K562 (cell line): ENCODE measurements around the gene EIF3CL. TPM values are rescaled to one million over a fixed set of nuclear protein-coding genes. Genes with fewer than 3 reads are reported as not detected.
A peak's percentile ranks its signal among the peaks of the same experiment; 100 is the strongest.
"Not testable (repeated sequence)": the region's sequence is repeated elsewhere in the genome, so short reads cannot be mapped to it uniquely, and the experiment has no call there.

Experiments used
- ATAC-seq: fragments of 200-7000 bp; cut with Tn5 transposase; 3 replicates; pipeline ENCODE4 v1.9.1; 2020; ENCODE audit warnings: moderate library complexity
- BruUV-seq: library from RNA; stranded (reverse); fragments of 400-500 nt; replicated peaks from 2 replicates; lab custom pipeline; 2021; lab: Mats Ljungman, UMichigan
- CTCF ChIA-PET: fragments of 300-600 bp; formaldehyde crosslinking; extraction: SDS; loops from one replicate; lab custom pipeline; 2021; ENCODE audit warnings: low intra/inter-chr PET ratio; lab: Yijun Ruan, JAX
- POLR2A ChIA-PET: fragments of 300-600, 350-650 bp; sonication (Branson Sonifier 250); formaldehyde crosslinking; extraction: SDS; loops from one replicate; lab custom pipeline; 2021; ENCODE audit warnings: antibody characterized with exemption, inconsistent platforms; lab: Yijun Ruan, JAX
- DNase-seq, 4 experiments: peaks; one replicate each; pipeline versions ENCODE4 v3.0.0 to v3.0.0-alpha.2; 2011 to 2018; ENCODE audit warnings: low spot score in 3 of 4, mixed read lengths in 3 of 4; ENCODE audit errors: extremely low read depth in 1 of 4
- FAIRE-seq: peaks from 2 replicates; lab custom pipeline; 2011; peaks lifted over from hg19 to GRCh38; lab: Jason Lieb, UNC
- H2AFZ ChIP-seq: 2 replicates; pipeline ENCODE4 v1.6.0; 2011; ENCODE audit warnings: low read depth, low read length, control low read depth, inconsistent platforms
- H3K27ac ChIP-seq: fragments of 200-600 bp; 3 replicates; pipeline ENCODE4 v1.8.0; 2011; ENCODE audit warnings: low read depth, mild to moderate bottlenecking, control low read depth, inconsistent platforms, low read length, moderate library complexity, mixed read lengths; ENCODE audit errors: extremely low read depth
- H3K27me3 ChIP-seq, 2 experiments: fragments of 300-600 bp in 1 of 2; 2 replicates in 1 of 2; 3 replicates in 1 of 2; pipeline versions ENCODE4 v1.6.0 to v1.8.0; 2011; ENCODE audit warnings: inconsistent platforms in 2 of 2, low read length in 2 of 2, mild to moderate bottlenecking in 1 of 2, mixed read lengths in 1 of 2, moderate library complexity in 1 of 2; ENCODE audit not compliant: control insufficient read depth in 2 of 2, insufficient read depth in 2 of 2
- H3K36me3 ChIP-seq: fragments of 300-600 bp; 3 replicates; pipeline ENCODE4 v1.8.0; 2011; ENCODE audit warnings: mild to moderate bottlenecking, low read length, inconsistent platforms; ENCODE audit not compliant: control insufficient read depth, insufficient read depth
- H3K4me1 ChIP-seq, 2 experiments: fragments of 200-600 bp in 1 of 2; replicated peaks in 1 of 2; 2 replicates in 1 of 2; 3 replicates in 1 of 2; pipeline versions ENCODE4 v1.5.1 to v1.8.0; 2011; ENCODE audit warnings: inconsistent platforms in 2 of 2, low read length in 2 of 2, mild to moderate bottlenecking in 1 of 2, mixed read lengths in 1 of 2, moderate library complexity in 1 of 2; ENCODE audit not compliant: control insufficient read depth in 2 of 2, insufficient read depth in 2 of 2
- H3K4me2 ChIP-seq: 2 replicates; pipeline ENCODE4 v1.6.1; 2011; ENCODE audit warnings: low read length, control low read depth, inconsistent platforms, mixed read lengths; ENCODE audit not compliant: insufficient read depth
- H3K4me3 ChIP-seq: fragments of 200-600 bp; sonication (generic), shearing (Covaris generic); 2 replicates; pipeline ENCODE4 v1.5.1; 2016; ENCODE audit warnings: control low read depth, inconsistent platforms
- H3K79me2 ChIP-seq: fragments of 200-600 bp; 3 replicates; pipeline ENCODE4 v1.8.0; 2011; ENCODE audit warnings: low read length, inconsistent platforms; ENCODE audit not compliant: control insufficient read depth, insufficient read depth
- H3K9ac ChIP-seq, 2 experiments: 2 replicates each; pipeline versions ENCODE4 v1.6.0 to v1.6.1; 2011; ENCODE audit warnings: low read depth in 2 of 2, low read length in 2 of 2, control low read depth in 1 of 2, inconsistent platforms in 1 of 2, mild to moderate bottlenecking in 1 of 2, mixed read lengths in 1 of 2; ENCODE audit not compliant: insufficient read depth in 1 of 2
- H3K9me1 ChIP-seq: one replicate; pipeline ENCODE4 v1.6.0; 2011; ENCODE audit warnings: inconsistent platforms, mild to moderate bottlenecking, low read length, moderate library complexity; ENCODE audit not compliant: control insufficient read depth, insufficient read depth
- H3K9me3 ChIP-seq: replicated peaks from 2 replicates; pipeline ENCODE4 v1.5.1; 2011; ENCODE audit warnings: low read depth, low read length, inconsistent platforms; ENCODE audit not compliant: control insufficient read depth, insufficient read depth
- H4K20me1 ChIP-seq: replicated peaks from 2 replicates; pipeline ENCODE4 v1.6.1; 2011; ENCODE audit warnings: low read length, inconsistent platforms, mixed read lengths; ENCODE audit not compliant: control insufficient read depth, insufficient read depth
- WGBS: fragments of 100-300 bp; shearing (Covaris generic); methylation state at CpG from one replicate; pipeline ENCODE4 v1.1.6; 2016; ENCODE audit warnings: low coverage, mixed read lengths; ENCODE audit not compliant: insufficient coverage; ENCODE audit errors: missing lambda C conversion rate; 5-methylcytosine and 5-hydroxymethylcytosine counted together
- in situ Hi-C: fragments of 300-500 bp; cut with MboI; formaldehyde crosslinking; loops from 4 replicates; pipeline ENCODE4 v1.15.0; 2018; ENCODE audit warnings: inconsistent platforms, mixed read lengths
- intact Hi-C: fragments of 100-400 bp; cut with micrococcal nuclease; formaldehyde crosslinking; loops from 2 replicates; pipeline ENCODE4 v1.14.2; 2022
- polyA plus RNA-seq, 8 experiments: library from polyadenylated mRNA; depleted of rRNA in 4 of 8; stranded (reverse) in 5 of 8; unstranded in 3 of 8; fragments of >200 nt; fragmentation: Nextera tagmentation in 2 of 8; fragmentation: Illumina TruSeq in 1 of 8; extraction: Ambion mirVana in 2 of 8; extraction: Trizol in 1 of 8; gene quantifications; 2 replicates each; pipeline versions ENCODE4 v1.2.1 to v1.2.3, GENCODE V29; 2011 to 2014; ENCODE audit warnings: inconsistent platforms in 1 of 8, missing spikeins in 1 of 8
- total RNA-seq, 7 experiments: library from RNA; depleted of rRNA in 6 of 7; stranded (reverse); fragments of >200 nt in 6 of 7; fragmentation: Illumina TruSeq in 2 of 7; extraction: Trizol in 2 of 7; gene quantifications; 2 replicates each; pipeline versions ENCODE4 v1.2.1 to v1.2.3, GENCODE V29; 2011 to 2021; ENCODE audit warnings: low replicate concordance in 1 of 7

Gene EIF3CL
- total and polyA plus RNA-seq, 9 of the 15 experiments (the other 6 are each of a cell fraction or from before 2014, with no cell fraction given): 3.7 to 130 (median 78.1) TPM

GRCh38 chr16:28443943-28444342 is 40.3 kb upstream of the EIF3CL start:
- H3K36me3 ChIP-seq, H3K9me3 ChIP-seq, H4K20me1 ChIP-seq, H3K9ac ChIP-seq, intact Hi-C loops, H3K4me2 ChIP-seq, H3K9me1 ChIP-seq, H2AFZ ChIP-seq, BruUV-seq, H3K79me2 ChIP-seq, FAIRE-seq, CTCF ChIA-PET, ATAC-seq, H3K4me1 ChIP-seq, H3K27me3 ChIP-seq, H3K27ac ChIP-seq, POLR2A ChIA-PET, DNase-seq, H3K4me3 ChIP-seq: not testable (repeated sequence)
- 60% methylated on average over 3 of the region's 6 CpGs for WGBS
- in situ Hi-C loops: loop anchor here (25.0 kb wide), 1 partner anchor 493 kb away; the partner anchor contains the start of genes CD19 and RABEP2

GRCh38 chr16:28438899-28439298 is 35.3 kb upstream of the EIF3CL start:
- FAIRE-seq, H3K4me3 ChIP-seq, POLR2A ChIA-PET, H3K9me3 ChIP-seq, CTCF ChIA-PET, H3K36me3 ChIP-seq, H4K20me1 ChIP-seq, BruUV-seq, H3K79me2 ChIP-seq, DNase-seq, H3K9ac ChIP-seq, H3K27ac ChIP-seq, H3K27me3 ChIP-seq, H3K4me2 ChIP-seq, H2AFZ ChIP-seq, intact Hi-C loops, H3K4me1 ChIP-seq, H3K9me1 ChIP-seq: not testable (repeated sequence)
- 59% methylated on average over 2 of the region's 6 CpGs for WGBS
- in situ Hi-C loops: loop anchor here (25.0 kb wide), 1 partner anchor 498 kb away; the partner anchor contains the start of genes CD19 and RABEP2
- peak; percentile 48; the same call in 2 of the 3 replicates for ATAC-seq

GRCh38 chr16:28435340-28435739 is 31.7 kb upstream of the EIF3CL start:
- DNase-seq, CTCF ChIA-PET: not testable (repeated sequence)

GRCh38 chr16:28426060-28426680 is 22.5 kb upstream of the EIF3CL start:
- H3K27ac ChIP-seq, H3K4me3 ChIP-seq, H3K36me3 ChIP-seq, H3K9ac ChIP-seq, H3K4me2 ChIP-seq, DNase-seq, CTCF ChIA-PET, intact Hi-C loops, H3K27me3 ChIP-seq, H2AFZ ChIP-seq, H3K4me1 ChIP-seq, BruUV-seq, H3K79me2 ChIP-seq, H4K20me1 ChIP-seq, POLR2A ChIA-PET, H3K9me1 ChIP-seq, FAIRE-seq, H3K9me3 ChIP-seq: not testable (repeated sequence)
- ATAC-seq: peak; percentile 98
- in situ Hi-C loops: loop anchor here (25.0 kb wide), 1 partner anchor 511 kb away; the partner anchor contains the start of genes CD19 and RABEP2
- WGBS: no CpG with 5 or more reads among the region's 10 CpGs

More at GRCh38 chr16:28435340-28435739, 31.7 kb upstream of the EIF3CL start:
- H3K9me3 ChIP-seq, ATAC-seq, H2AFZ ChIP-seq, FAIRE-seq, POLR2A ChIA-PET, BruUV-seq, H3K27me3 ChIP-seq, H3K4me1 ChIP-seq, H3K27ac ChIP-seq, H4K20me1 ChIP-seq, intact Hi-C loops, H3K36me3 ChIP-seq, H3K79me2 ChIP-seq, H3K9ac ChIP-seq, H3K4me2 ChIP-seq, H3K4me3 ChIP-seq, H3K9me1 ChIP-seq: not testable (repeated sequence)
- in situ Hi-C loops: loop anchor here (25.0 kb wide), 1 partner anchor 502 kb away; the partner anchor contains the start of genes CD19 and RABEP2
- no CpG with 5 or more reads among the region's 29 CpGs for WGBS
